ENCODE data around the gene WARS2. TPM values are rescaled to one million over a fixed set of nuclear protein-coding genes. Genes with fewer than 3 reads are reported as not detected.
A peak's percentile ranks its signal among the peaks of the same experiment; 100 is the strongest.

WARS2 gene
- total RNA-seq, 1 experiment from 2014 or later = 13.3 TPM

DNA sequence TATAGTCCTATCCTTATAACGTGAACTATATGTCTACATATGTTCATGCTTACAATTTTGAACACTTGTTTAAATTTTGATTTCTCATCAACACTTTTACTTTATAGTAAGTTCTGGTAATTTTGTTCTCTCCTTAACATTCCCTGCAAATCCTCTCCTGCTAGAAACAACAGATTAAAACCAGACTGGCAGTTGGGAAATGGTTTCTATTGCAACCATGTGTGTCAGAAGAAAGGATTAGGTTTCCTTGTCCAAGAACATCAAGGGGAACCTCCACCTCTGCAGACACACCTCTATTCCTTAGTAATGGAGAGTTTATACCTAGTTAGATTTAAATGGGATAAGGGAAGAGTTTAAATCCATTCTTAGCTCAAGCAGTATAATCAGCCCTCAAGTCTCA lies 3.3 kb upstream of the WARS2 start:
- Histone ChIP-seq H3K27ac (ENCODE audit: low read depth, low read length, poor library complexity, severe bottlenecking) (no peak overlapping the region), H3K27me3 (replicated peaks; ENCODE audit: insufficient read depth, low read depth, low read length, poor library complexity) (no peaks in the 10 kb centered on the region), H3K4me3 (ENCODE audit: low read depth, low read length, poor library complexity, severe bottlenecking) (no peak overlapping the region), H3K9me3 (ENCODE audit: low read depth, low read length, poor library complexity, severe bottlenecking) (no peaks in the 10 kb centered on the region), H3K4me1 (ENCODE audit: insufficient read depth, low read length, poor library complexity, severe bottlenecking) (peaks cover 17% of the 10 kb centered on the region), H3K36me3 (ENCODE audit: insufficient read depth, low read length, poor library complexity, severe bottlenecking) (no peaks in the 10 kb centered on the region)
- ChIA-PET CTCF (no interaction called here), POLR2A (ENCODE audit: low non-redundant PET) (no interaction called here)
- no peak for DNase-seq (ENCODE audit: low spot score)
- BruUV-seq (replicated peaks) = no TSS peak
- no peak for TF ChIP-seq CTCF (conservative IDR thresholded peaks at IDR 0.05; ENCODE audit: low read depth, low read length)
- TF ChIP-seq EZH2 (IDR thresholded peaks at IDR 0.05; ENCODE audit: borderline replicate concordance, low read depth, low read length, poor library complexity, severe bottlenecking) = no peak
- intact Hi-C loops (cut with micrococcal nuclease; ENCODE audit: unreplicated experiment) = no loop called here

- no peak for TF ChIP-seq EZH2 (IDR thresholded peaks at IDR 0.05; ENCODE audit: borderline replicate concordance, low read depth, low read length, poor library complexity, severe bottlenecking)
- TF ChIP-seq CTCF (conservative IDR thresholded peaks at IDR 0.05; ENCODE audit: low read depth, low read length) = no peak
- no peaks in the 10 kb centered on the region for H3K36me3 ChIP-seq (ENCODE audit: insufficient read depth, low read length, poor library complexity, severe bottlenecking)
- intact Hi-C loops (cut with micrococcal nuclease; ENCODE audit: unreplicated experiment) = no loop called here
- H3K27ac ChIP-seq (ENCODE audit: low read depth, low read length, poor library complexity, severe bottlenecking) = no peak overlapping the region
- POLR2A ChIA-PET (ENCODE audit: low non-redundant PET) = no interaction called here
- H3K4me3 ChIP-seq (ENCODE audit: low read depth, low read length, poor library complexity, severe bottlenecking) = peak overlapping the region; percentile 53
- BruUV-seq (replicated peaks) = no TSS peak
- no peak for DNase-seq (ENCODE audit: low spot score)
- H3K4me1 ChIP-seq (ENCODE audit: insufficient read depth, low read length, poor library complexity, severe bottlenecking) = peaks cover 18% of the 10 kb centered on the region
- no peaks in the 10 kb centered on the region for H3K27me3 ChIP-seq (replicated peaks; ENCODE audit: insufficient read depth, low read depth, low read length, poor library complexity)
- CTCF ChIA-PET = no interaction called here
- no peaks in the 10 kb centered on the region for H3K9me3 ChIP-seq (ENCODE audit: low read depth, low read length, poor library complexity, severe bottlenecking)
These were observed 1.2 kb upstream of the WARS2 start for GRCh38 chr1:119141660-119142059.

GRCh38 chr1:119141020-119141424 lies 569 bp upstream of the WARS2 start:
- DNase-seq (ENCODE audit: low spot score) = peak; percentile 65
- peak; percentile 51 for TF ChIP-seq CTCF (conservative IDR thresholded peaks at IDR 0.05; ENCODE audit: low read depth, low read length)
- no peak for TF ChIP-seq EZH2 (IDR thresholded peaks at IDR 0.05; ENCODE audit: borderline replicate concordance, low read depth, low read length, poor library complexity, severe bottlenecking)

More at GRCh38 chr1:119141020-119141424, 569 bp upstream of the WARS2 start:
- intact Hi-C loops (cut with micrococcal nuclease; ENCODE audit: unreplicated experiment) = no loop called here
- Histone ChIP-seq H3K9me3 (ENCODE audit: low read depth, low read length, poor library complexity, severe bottlenecking) (no peaks in the 10 kb centered on the region), H3K36me3 (ENCODE audit: insufficient read depth, low read length, poor library complexity, severe bottlenecking) (no peaks in the 10 kb centered on the region), H3K27ac (ENCODE audit: low read depth, low read length, poor library complexity, severe bottlenecking) (peak overlapping the region; percentile 99), H3K4me3 (ENCODE audit: low read depth, low read length, poor library complexity, severe bottlenecking) (peak overlapping the region; percentile 53), H3K27me3 (replicated peaks; ENCODE audit: insufficient read depth, low read depth, low read length, poor library complexity) (no peaks in the 10 kb centered on the region), H3K4me1 (ENCODE audit: insufficient read depth, low read length, poor library complexity, severe bottlenecking) (peaks cover 18% of the 10 kb centered on the region)
- ChIA-PET CTCF (no interaction called here), POLR2A (ENCODE audit: low non-redundant PET) (no interaction called here)
- no TSS peak for BruUV-seq (replicated peaks)
